ENCODE measurements around the gene SACM1L.
"Not testable (repeated sequence)": the region's sequence is repeated elsewhere in the genome, so short reads cannot be mapped to it uniquely, and the experiment has no call there.

SACM1L gene

DNA sequence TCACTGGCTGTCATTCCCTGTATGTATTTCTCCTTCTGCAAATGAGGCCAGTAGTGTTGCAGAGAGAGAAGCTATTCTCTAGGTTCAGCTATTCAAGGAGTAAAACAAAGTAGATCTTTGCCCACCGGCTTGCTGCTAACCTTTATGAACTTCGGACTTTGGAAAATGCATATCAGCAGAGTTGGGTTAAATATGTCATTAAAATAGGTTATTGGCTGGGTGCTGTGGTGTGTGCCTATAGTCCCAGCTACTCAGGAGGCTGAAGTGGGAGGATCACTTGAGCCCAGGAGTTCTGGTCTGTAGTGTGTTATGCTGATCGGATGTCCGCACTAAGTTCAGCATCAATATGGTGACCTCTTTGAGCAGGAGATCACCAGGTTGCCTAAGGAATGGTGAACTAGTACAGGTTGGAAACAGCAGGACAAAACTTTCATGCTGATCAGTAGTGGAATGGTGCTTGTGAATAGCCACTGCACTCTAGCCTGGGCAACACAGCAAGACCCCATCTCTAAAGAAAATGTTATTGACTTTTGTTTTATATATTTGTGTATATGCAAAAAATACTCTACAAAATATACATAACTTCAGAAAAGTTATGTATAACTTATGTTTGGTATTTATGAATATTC is 53.4 kb downstream of the SACM1L start:
- no peak for DNase-seq

DNA sequence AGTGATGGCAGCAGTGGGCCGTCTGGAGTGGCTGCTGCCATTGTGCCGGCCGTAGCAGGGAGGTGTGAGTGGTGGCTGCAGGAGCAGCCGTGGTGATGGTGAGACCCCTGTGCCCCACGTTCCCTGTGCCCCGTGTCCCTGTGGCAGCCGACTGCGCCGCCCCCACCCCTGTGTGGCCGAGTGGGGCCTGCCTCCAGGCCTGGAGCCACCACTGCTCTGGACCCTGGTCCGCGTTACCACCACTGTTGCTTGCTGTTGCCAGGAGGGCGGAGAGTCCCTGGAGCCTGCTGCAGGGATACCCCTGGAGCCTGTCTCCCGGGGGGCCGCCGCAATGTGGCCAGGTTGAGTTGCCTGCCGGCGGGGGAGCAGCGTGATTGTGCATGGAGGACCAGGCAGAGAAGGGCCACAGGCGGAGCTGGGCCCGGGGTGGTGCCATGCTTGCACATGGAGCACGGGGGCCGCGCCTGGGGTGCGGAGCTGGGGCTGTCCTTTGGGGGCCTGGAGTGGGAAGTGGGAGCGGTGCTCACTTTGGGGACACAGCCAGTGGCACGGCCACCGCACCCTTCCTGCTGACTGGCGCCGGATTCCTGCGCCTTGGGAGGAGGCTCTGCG is 57.1 kb downstream of the SACM1L start:
- DNase-seq: no peak

DNA sequence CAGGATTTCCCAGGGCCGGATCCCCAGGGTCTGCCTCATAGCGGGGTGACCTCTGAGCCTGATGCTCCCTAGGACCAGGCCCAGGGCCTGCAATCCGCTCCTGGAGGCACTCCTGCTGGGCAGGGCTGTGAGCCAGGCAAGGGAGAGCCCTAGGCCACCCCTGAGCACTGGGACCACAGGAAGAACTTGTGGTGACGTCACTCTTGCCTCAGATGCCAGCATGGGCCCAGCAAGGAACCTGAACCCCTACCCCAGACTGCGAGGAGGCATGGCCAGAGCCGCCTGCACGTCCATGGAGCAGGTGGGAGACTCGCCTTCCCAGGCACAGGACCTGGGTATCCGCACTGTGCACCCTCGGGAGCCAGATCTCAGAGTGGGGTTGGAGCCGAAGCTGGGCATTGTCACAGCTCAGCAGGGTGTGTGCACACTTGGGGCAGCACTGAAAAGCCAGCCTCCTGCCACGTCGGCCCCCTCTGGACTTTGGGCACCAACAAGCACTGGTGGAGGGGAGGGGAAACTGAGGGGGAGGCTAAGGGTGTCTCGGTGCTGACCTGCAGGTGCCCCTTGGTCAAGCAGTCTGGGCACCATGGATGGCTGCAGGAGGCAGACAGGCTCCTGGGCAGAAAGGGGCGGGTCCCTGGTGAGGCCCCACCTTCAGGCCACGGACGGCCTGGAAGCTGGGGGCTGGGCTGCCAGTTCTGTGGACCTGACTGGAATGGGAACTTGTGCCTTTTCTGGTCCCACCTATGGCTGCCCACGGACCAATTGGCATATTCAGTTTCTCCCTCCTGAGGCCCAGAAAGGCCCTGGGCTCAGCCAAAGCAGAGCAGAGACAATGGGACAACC is 57.8 kb downstream of the SACM1L start:
- no peak for DNase-seq

GRCh38 chr3:45748068-45748467 is 58.9 kb downstream of the SACM1L start:
- no peak for DNase-seq

- not testable (repeated sequence) for DNase-seq
Measured at GRCh38 chr3:45749036-45749600, 59.9 kb downstream of the SACM1L start.

DNA sequence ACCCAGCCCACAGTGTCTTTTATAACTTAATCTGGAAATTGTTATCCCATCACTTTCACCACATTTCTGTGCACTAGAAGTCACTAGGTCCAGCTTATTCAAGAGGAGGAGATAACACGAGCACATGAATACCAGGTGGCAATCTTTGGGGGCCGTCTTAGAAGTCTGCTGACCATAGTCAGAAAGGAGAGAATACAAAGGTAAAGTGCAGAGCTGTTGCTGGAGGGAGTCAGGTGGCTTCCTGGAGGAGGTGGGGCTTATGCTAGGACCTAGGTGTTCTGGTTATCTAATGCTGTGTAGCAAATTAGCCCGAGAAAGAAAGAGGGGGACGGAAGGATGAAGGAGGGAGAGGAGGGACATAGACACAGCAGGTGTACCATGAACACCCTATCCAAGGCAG is 60.7 kb downstream of the SACM1L start:
- DNase-seq: no peak

DNA sequence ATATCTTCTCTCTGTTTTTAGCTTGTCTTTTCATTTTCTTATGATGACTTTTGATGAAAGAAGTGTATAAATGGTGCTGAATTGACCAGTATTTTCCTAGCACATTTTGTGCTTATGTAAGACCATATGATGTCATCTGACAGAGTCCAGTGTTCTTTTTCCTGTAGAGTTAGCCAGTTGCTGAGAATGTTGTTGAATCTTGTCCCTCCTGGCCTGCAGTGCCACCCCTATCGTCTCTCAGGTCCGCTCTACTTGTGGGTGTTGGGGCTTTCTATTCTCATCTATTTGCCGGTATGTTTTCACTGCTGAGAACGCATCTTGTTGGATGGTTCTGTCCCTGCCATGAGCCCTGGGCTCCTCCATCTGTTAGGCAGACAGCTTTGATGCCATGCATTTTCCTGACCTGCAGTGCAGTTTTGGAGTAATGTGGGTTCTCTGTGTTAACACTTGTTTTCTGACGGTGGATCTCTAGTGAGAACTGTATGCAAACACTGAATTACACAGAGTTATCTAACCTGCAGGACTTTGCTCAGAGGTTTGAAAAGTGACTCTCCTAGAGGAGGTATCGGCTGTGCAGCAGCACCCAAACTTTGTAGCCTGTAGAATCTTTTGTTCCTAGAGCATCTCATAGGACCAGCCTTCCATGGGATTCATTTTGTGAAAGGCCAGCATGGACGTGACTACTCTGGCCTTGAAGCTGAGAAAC is 62.5 kb downstream of the SACM1L start:
- DNase-seq: no peak

GRCh38 chr3:45753095-45753494 is 63.9 kb downstream of the SACM1L start:
- no peak for DNase-seq

DNA sequence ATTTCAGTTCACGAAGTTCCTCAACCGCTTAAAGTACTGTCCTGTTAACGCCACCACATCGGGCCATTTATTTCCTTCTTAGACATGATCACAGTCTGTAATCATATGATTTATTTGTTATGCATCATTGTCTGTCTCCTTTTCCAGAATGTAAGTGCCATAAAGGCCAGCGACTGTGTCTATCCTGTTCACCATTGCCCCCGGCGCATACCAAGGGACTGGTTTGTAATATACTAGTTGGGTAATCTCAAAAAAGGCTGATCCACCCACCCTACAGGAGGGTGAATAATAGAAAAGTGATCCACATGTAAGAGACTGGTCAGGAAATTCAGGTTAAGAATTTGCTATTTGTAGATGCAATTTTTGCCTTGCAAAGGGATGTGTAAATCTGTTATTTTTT is 65.3 kb downstream of the SACM1L start:
- no peak for DNase-seq

DNA sequence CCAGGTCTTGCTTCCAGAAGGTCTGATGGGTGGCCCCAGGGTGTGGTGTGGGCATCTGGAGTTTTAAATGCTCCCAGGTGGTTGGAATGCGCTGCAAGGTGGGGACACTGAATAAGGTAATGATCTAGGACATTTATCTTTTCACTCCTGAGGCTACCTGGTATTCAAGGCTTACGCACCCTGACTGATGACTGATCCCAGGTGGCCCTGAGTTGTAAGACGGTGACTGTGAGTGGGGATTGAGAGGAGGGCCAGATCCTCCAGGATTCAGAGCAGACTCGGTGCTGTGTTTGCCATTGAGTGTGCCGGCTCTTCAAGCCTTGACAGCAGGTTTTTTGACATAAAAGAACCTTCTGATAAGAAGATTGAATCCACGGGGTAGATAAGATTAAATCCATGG is 66.9 kb downstream of the SACM1L start:
- DNase-seq: no peak

DNA sequence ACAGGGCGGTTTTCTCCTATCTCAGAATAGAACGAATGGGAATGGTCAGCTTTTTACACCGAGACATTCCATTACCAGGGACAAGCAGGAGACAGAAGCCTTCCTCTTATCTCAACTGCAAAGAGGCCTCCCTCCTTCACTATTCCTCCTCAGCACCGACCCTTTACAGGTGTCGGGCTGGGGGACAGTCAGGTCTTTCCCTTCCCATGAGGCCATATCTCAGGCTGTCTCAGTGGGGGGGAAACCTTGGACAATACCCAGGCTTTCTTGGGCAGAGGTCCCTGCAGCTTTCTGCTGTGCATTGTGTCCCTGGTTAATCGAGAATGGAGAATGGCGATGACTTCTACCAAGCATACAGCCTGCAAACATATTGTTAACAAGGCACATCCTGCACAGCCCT is 67.9 kb downstream of the SACM1L start:
- not testable (repeated sequence) for DNase-seq

GRCh38 chr3:45758871-45759270 is 69.7 kb downstream of the SACM1L start:
- DNase-seq: no peak

- no peak for DNase-seq
Measured at GRCh38 chr3:45759851-45760250, 70.7 kb downstream of the SACM1L start.

DNA sequence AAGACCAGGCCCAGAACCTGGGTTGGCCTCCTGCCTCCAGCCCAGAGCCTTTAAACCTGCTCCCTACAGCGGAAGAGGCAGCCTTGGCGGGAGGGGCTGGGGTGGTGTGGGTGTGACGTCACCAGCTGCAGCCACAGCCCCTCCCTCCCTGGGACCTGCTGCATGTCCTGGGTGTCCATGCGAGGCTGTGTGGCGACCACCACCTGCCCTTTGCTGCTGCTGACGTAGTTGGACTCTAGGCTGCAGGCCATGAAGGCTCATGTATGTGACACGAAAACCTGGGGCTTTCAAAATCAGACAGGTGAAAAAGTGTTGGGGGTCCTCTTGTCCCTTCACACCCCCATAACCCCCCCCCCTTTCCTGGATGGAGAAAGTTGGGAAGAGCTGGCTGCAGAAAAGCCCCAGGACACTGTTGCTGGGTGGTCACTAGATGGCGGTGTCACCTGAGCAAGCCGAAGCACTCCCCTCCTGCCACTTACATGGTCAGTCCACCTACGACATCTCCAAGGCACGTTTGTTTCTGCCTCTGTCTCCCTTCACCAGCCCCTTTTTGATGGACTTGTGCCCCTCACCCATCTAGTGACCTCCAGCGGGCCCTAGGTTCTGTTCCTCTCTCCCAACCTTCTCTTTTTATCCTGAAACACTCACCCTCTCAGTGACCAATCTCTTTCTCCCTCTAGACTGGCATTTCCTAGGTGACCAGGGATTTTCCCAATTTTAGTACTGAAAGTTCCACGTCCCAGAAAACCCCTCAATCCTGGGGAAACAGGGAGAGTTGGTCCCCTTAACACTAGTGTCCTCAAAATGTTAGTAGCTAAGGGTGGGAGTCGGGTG is 71.9 kb downstream of the SACM1L start:
- DNase-seq: no peak

DNA sequence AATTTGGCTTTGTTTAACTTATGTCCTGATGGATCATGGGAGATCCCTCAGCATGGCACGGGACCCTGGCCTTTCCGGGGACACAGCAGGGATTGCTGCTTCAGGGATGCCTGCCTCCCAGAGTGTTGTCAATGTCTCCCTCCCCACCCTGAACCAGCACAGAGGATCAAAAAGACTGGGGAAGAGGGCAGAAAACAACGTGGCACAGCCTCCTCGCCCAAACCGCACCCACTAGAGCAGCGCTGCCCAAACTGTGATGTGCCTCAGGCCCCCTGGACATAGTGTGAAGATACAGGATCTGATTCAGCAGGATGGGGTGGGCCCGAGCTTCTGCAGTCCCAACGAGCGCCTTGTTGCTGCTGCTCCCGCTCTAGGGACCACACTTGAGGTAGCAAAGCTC is 72.6 kb downstream of the SACM1L start:
- no peak for DNase-seq

DNA sequence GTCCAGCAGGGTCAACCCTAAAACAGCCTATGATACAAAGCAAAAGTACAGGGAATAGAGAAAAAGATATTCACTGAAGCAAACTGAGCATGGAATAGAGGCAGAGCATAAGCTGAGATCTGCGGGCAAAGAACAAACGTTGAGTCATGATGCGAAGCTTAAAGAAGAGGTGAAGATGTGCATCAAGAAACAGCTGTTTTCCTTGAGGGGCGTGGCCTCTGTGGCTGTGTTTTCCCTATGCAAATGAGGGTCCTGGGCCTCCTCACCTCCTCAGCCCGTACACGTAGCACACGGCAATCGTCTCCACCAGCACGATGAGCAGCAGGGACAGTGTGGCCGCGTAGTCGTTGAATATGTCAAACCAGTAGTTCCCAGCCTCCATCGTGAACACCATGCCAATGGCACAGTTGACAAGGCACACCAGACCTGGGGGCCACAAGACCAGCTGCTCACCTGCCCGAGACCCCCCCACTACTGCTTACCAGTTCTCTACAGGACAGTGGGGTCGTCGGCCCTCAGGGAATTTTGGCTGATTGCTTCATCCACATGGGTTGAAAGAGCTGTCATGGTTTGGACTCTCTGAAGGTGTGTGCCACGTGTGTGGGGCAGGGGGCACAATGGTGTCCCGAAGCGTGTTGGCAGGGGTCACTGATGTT is 73.6 kb downstream of the SACM1L start:
- no peak for DNase-seq

DNA sequence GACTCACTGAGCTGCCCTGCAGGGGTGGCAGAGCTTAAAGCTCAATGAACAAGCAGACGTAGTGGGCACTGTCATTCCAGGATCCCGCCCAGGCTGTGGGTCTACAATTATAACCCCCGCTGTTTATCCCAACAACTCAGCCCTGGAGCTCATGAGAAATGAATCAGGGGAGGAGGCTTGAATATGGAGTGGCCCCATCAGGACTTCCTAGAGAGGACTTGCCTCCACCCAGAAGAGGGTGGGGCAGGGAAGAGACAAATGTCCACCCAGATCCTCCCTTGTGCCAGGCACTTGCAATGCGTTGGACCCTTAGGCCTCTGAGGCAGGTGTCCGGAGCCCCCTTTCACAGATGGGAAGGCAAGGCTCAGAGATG is 74.1 kb downstream of the SACM1L start:
- DNase-seq: no peak

DNA sequence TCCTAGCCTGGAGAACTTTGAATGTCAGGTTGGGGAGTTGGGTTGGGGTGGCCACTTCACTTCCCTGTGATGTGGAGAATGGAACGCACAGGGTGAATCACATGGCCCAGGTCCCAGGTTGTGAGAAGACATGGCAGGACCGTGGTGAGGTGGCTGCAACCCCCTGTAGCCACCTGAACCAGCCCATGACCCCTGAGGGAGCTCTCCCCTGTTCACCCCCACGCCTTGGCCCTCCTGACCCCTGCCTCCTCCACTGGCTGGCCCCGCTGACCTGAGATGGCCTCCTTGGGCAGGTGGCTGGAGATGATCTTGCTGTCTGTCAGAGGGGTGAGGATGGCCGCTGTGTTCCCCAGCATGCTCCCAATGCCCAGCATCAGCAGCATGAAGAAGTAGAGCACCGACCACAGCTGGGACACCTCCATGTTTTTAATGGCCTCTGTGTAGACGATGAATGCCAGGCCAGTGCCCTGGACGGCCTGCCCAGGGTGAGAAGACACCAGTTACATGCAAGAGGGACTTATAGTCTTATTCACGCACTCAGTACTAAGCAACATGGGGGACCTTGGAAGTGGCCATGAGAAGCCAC is 76.2 kb downstream of the SACM1L start:
- DNase-seq: no peak

GRCh38 chr3:45765958-45766357 is 76.8 kb downstream of the SACM1L start:
- no peak for DNase-seq

DNA sequence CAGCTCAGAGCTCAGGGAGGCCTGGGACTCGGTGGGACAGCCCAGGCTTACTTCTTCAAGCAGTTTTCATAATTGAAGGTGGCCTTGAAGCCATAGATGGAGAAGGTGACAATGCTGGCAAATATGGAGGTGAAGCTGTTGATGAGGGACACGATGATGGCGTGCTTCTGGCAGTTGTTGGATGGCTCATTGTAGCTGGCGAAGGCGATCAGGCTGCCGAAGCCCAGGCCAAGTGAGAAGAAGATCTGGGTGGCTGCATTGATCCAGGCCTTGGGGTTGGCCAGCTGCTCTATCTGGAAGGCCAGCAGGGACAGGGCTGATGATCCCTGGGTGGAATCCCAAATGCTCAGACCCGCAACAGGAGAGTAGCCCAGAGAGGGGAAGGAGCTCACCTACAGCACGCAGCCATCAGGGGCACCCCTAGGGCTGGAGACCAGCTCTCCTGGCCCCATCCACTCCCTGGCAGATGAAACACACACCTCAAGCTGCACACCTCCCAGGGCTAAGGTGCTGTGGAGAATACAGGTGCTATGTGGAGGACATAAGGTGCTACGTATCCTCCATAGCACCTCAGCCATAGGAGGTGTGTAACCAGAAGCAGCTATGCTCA is 82.1 kb downstream of the SACM1L start:
- DNase-seq: peak; percentile 37

- peak; percentile 34 for DNase-seq
Measured at GRCh38 chr3:45771831-45772230, 82.6 kb downstream of the SACM1L start.
